GM19238 (cell line): ENCODE measurements around the gene HMX1.

Experiments
- DNase-seq: peaks from one replicate; pipeline ENCODE4 v3.0.0; 2011; ENCODE audit warnings: low spot score; ENCODE audit not compliant: insufficient read length

The HMX1 gene

DNA sequence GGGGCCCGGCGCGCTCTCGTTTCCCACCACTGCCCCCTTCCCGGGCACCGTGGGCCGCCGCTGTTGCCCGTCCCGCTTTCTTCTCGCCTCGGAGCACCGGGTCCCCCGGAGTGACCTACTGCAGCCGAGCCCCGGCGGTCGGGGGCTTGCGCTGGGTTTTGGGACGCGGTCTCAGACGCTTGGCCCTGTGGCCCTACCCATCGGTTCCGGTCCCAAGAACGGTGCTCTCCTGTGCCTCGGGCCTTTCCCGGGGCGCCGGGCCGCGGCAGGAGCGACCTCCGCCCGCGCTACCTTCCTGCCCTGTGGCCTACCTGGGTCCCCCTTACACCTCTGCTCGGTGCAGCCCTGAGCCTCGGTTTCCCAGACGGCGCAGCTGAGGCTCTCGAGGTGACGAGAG, 21.6 kb upstream of the HMX1 start:
- no peak for DNase-seq

DNA sequence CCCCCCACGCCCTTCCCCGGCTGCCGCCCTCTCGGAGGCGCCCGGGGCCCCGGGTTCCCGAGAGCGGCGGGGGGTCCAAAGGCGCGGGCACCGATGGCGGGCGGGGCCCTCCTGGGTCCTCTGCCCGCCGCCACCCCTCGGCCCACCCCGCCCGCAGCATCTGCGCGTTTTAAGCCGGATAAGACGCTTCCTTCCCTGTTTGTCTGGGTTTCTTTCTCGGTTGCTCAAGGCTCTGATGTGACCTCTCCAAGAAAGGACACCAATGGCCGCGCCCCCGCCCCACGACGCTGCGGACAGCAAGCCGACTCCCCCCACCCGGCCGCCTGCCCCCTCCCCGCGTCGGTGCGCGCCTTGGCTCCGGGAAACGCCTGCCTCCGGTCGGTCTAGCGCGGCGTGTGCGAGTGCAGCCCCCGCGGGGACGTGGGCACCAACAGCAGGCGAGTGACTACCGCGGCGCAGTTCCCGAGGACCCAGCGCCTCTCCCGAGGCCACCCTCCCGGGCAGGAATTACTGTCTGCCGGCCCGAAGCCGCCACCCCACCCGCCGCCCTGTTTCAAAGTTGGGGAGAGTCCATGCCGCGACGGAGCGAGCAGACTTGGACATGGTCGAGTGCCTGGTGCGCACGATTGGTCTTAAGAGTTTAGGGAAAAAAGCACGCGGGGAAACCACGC, 21.1 kb upstream of the HMX1 start:
- DNase-seq: no peak

DNA sequence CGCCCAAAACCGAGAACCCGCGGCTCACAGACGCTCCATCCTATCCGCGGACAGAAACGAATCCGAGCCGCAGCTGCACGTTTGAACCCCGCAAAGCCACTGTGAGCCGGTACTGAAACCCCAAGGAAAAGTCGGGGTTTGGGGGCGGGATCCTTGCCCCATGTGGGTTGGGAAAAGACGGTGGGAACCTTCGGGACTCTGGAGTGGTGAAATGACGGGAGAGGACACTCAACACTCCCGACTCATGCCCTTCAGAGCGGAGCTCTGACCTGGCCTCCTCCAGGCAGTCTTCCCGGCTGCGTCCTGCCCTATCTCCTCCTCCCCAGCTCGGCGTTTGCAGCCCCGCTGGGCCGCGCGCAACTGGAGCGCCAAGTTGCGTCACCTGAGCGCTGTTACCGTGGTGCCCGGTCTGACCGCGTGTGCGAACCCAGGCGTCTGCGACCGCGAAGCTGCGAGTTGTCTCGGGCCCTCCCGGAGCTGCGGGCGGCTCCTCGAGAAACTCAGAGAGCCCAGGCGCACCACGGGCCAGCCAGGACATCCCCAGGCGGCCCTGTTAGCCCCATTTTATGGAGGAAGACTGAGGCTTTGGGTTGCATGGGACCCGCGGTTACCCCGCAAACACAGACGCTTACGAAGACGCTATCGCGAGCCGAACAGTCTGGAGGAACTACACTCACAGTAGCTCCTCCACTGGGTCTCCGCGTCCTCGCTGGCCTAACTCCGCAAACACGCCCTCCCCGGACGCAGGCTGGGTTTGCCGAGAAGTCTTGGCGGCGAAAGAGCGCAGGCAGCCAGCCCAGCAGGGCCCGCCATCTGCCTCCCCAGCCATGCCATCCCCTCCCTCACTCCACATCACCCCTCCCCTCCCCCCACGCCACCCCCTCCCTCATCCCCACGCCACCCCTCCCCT, 20.3 kb upstream of the HMX1 start:
- DNase-seq: no peak

DNA sequence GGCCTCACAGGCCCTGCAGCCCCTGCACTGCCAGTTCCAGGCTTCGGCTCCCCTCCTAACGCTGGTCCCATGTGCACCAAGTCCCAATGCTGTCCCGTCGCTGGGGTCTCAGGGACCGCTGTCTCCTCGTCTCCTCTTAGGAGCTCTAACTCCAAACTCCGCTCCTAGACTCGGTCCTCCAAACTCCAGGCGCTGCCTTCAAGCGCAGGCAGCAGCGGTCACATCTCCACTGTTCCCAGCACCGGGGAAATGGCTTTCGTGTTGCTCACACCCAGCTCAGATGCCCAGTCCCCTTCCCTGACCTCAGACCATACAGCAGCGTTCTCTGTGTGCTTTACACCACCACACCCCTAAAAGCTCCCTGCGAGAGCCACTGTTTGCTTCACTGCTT, 19.6 kb upstream of the HMX1 start:
- DNase-seq: no peak

DNA sequence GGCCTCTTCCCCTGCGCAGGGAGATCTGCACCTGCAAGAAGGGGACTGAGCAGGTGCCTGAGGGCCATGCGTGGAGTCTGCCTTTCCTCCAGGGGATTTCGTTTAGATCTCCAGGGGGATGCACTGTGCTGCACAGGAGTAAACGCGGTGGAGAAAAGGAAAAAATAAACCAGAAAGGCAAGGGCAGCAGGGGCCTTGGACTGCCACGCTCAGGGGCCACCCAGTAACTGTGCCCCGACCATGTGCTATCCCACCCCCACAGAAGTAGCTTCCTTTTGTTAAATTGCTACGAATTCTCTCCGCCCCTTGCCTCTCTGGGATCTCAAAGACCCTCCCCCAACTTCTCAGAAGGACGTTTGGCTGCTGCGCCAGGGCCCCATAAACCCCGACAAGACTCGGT, 17.2 kb upstream of the HMX1 start:
- no peak for DNase-seq

DNA sequence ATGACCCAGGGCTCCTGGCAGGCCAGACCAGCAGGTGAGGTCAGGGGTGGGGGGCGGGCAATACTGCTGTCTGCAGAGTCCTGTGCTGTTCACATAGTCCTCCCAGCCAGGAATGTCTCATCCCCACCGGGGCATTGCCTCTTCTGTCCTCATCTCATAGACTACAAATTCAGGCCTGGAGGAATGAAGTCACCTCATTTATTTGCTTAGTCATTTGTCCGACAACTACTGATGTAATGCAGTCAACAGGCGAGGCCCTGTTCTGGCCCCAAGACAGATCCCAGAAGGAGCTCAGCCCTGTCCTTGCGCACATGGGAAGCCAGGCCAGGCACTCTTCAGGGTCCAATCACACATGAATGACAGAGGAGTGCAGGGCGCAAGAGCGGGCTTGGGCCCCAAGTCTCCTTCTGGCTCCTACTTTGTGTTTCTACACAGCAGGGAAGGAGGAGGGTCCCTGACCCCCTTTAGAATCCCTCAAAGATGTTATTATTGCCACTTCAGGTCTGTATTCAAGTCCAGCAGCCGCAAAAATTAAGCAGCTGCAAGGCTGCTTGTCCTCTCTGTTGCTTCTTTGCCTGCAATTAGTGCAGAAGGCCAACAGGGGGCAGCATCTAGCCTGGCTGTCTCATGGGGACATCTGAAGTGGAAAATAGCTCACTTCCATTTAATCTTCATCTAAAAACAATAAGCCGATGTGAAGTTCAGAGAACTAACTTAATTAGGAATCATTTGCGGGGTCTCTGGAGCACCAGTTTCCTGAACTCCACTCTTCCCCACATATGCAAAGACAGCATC, 15.2 kb upstream of the HMX1 start:
- no peak for DNase-seq

DNA sequence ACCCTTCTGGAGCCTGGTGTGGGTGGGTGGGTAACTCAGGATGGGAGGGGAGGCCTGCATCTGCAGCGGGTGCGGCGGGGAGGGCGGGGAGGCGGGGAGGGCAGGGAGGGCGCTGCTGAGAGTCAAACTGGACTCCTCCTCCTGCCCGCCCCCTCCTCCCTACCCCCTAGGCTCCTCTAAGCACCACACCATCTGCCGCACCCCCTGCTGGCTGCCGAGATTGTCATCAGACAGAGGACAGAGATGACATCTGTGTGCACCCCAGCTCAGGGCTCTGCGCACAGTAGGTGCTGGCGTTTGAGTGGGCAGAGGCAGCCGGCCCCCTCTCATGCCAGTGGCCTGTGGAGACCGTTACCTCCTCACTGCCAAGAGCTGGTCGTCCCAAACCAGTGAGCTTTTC, 10.6 kb upstream of the HMX1 start:
- DNase-seq: no peak

DNA sequence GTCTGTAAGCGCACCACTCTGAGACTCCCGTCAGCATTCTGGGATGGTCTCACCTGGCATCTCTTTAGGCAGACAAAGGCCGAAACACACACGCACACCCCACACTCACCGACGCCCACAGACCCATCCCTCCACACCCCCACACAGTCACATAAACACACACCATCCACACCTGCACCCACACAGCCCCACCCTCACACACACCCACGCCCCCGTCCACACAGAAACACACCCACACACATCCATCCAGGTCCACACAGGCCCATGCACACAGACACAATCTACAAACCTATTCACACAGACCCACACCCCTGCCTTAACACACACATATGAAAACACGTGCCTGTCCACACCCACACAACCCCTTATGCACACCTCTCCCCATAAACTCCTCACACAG, 9.2 kb upstream of the HMX1 start:
- DNase-seq: no peak

DNA sequence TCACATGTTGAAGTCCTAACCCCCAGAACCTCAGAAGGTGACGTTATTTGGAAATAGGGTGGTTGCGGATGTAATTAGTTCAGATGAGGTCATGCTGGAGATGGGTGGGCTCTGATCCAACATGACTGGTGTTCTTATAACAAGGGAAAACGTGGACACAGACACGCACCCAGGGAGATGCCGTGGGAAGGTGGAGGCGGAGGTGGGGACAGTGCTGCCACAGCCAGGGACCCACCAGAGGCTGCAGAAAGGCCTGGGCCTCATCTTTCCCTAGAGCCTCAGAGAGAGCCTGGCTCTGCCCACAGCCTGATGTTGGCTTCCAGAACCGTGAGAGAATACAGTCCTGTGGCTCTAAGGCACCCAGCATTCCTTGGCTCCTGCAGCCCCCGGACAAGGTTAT, 7.9 kb upstream of the HMX1 start:
- DNase-seq: no peak

DNA sequence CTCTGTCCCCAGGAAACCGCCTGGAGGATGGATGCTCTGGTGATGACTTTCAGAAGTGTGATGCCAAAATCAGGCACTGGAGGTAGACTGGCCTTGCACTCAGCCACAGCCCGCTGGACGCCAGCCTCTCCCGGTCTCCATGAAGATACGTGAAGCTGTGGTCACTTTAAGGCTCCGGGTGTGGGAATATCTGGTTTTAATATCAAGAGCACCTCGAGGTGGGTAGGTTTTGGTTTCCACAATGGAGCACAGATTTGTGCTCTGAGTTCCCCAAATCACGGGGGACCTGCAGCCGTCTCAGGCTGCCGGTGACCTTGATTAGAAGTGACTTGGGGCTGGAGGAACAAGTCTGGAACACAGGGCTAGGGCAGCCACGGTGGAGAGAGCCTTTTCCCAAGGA, 6.8 kb upstream of the HMX1 start:
- no peak for DNase-seq

DNA sequence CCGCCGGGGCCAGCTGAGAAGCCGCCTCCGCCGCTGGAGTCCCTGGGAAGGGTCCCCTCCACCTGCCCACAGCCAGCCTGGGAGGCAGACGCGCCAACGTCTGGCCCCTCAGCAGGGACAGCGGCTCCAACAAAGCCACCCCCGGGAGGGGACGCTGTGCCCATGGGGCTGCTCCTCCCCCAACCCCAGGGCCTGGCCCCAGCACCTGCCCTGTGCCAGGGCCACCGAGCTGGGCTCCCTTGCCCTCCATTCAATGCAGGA, 6.1 kb upstream of the HMX1 start:
- DNase-seq: no peak

DNA sequence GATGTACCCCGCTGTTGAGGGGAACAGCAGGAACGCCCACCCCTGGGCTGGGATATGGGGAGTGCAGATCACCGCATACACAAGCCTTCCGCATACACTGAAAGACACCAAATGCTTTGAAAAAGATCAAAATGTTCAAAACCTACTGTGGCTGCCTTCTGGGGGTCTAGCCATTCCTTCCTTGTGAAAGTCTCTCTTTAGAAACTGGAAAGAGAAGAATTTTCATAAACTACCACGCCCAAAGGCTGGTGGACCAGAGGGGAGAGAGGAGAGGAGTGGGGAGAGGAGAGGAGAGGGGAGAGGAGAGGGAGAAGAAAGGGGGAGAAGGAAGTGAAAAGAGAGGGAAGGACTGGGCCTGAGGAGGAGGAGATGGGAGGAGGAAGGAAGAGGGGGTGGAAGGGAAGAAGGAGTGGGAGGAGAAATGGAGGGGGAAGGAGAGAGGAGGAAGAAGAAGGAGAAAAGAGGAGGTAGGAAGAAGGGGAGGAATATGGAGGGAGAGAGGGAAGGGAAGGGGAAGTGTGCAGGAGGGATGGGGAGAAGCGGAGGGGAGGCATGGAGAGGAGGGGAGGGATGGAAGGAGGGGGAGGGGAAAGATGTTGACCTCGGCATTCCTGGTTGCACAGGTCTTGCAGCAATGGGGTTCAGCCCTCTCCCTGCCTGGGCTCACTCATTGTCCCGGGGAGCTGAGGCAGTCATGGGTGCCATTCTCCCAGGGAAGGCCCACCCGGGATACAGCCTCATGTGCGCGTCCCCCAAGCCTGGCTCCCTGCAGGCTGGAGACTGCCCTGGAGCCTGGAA, 5.5 kb upstream of the HMX1 start:
- no peak for DNase-seq

DNA sequence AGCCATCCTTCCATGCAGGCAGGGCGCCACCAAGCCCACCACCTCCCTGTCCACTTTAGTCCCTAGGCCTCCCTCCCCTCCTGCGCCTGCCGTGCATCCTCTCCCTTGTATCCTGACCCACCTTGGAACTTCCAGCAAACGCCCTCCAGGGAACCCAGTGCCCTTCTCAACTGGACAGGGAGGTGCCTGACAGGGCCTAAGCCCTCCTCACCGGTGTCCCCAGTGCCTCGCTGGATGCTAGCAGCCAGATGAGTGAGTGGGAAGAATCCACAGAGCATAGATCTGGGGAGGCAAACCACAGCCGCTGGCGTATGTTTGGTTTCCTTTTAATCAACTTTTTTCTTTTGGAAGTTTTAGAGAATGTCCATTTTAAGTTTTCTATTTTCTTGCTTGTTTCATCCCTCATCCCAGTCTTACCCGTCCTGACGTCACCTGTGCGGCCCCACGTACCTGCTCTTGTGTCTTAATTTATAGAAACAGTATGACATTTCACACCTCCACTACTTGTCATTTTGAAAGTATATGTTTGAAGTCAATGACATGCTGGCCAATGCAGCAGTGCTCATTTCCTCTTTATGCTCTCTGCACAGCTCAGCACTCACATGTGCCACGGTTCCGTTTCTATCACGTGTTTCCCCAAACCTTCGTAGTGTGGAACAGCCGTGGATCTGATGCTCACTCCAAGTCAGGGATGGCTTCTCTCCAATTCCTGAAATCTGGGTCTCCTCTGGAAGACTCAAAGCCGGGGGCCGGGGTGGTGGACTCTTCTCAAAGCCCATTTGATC, 3.4 kb upstream of the HMX1 start:
- DNase-seq: no peak

DNA sequence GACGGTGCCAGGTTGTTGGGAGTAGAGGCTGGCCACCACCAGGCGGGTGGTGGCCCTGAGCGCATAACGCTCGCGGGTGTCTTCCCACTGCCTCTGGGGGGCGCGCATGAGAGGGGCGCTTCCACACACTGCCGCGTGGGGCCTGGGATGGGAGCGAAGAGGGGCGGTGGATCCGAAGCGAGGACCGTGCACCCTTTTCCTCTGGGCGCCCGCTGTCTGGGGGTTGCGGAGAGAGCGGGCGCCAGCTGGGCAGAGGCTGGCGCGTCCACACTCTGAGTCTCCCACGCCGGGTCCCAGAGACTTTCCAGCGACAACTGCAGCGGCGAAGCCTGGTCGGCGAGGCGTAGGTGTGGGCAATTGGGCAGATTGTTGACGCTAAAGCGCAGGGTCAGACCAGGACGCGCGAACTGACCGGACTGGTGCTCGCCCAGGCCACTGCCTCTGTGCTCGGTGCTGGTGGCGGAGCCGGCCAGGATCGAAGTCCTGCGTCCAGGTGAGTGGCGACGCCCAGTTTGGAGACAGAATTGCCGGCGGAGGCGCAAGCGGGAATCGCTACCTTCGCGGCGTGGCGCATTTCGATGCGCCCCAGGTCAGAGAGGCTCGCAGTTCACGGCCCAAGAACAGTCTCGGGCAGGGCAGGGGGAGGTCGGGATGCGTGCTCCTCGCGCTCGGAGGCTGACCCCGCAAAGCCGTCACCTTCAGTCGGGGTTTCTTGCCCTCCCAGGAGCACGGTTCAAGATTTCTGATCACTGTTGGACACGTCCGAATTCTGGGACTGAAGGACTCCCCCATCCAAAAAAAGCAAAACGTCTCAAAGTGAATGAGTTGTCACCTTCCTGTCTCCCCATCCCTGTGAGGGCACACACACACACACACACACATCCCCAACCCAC, 2.6 kb upstream of the HMX1 start:
- DNase-seq: no peak

DNA sequence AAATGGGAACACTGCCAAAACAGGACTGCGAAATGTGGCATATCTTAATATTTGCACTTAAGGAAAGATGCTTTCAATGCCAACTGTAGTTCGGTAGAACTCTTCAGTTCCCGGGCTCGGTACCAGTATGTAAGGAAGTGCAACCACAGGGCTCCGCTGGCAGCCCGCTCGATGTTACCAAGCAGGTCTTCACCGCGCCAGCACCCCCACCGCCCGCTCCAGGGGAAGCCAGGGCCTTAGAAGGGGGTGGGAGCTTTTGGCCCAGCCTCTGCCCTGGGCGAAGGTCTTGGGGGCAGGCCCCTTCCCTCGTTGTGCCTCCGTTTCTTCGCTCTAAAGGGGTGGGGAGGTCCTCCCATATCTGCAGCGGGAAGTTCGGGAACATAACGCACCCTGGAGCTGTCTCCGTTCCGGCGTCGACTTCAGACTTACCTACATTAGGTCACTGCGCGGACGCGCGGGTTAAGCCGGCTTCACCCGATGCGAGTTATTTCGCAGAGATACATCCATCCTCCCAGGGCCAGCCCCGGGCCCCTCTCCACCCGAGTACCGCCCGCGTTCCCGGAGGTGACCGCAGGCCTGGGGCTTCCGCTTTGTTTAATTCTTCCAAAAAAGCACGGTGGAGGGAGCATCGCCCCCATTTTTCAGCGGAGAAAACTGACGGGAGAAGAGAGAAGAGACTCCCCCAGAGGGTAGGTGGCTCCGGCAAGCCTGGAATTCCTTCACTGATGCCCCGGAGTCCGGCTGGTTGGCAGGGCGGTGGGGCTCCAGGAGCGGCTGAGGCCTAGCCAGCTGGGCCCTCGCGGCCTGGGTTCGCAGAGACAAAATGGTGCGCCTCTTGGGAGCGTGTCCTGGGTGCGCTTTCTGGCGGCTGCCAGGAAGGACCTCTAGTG, 1.0 kb upstream of the HMX1 start:
- DNase-seq: no peak

DNA sequence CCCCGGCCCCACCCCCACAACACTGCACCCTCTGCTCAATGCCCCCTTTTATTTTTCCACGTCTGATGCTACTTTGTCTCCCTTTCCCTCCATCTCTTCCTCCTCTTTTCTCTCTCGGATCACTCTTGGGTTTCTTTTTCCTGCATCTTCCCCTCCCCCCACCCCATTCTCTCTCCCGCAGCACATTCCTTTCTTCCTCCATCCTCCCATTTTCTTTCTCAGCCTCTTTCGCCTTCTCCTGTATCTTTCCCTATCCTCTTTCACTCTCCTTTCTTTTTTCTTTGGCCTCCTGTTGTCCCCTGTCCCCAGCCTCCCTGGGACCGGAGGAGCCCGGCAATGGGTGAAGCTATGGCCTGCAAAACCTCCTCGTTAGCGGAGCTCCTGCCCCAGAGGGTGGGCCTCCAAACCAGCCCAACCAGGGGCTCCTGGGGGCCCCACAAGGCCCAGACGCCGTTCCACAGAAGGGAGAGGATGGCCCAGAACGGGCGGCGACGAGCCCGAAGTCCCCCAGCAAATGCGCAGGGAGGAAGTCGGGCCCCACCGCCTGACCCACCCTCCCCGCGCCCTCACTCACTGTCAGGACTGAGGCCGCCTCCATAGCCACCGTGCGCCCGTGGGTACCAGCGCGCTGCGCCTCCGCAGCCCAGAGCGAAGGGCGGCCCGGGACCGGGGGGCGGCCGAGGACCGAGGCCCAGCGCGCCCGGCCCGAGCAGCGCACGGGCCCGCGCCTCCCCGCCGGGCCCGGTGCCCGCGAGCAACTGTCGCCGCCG, 807 bp downstream of the HMX1 start:
- DNase-seq: no peak

DNA sequence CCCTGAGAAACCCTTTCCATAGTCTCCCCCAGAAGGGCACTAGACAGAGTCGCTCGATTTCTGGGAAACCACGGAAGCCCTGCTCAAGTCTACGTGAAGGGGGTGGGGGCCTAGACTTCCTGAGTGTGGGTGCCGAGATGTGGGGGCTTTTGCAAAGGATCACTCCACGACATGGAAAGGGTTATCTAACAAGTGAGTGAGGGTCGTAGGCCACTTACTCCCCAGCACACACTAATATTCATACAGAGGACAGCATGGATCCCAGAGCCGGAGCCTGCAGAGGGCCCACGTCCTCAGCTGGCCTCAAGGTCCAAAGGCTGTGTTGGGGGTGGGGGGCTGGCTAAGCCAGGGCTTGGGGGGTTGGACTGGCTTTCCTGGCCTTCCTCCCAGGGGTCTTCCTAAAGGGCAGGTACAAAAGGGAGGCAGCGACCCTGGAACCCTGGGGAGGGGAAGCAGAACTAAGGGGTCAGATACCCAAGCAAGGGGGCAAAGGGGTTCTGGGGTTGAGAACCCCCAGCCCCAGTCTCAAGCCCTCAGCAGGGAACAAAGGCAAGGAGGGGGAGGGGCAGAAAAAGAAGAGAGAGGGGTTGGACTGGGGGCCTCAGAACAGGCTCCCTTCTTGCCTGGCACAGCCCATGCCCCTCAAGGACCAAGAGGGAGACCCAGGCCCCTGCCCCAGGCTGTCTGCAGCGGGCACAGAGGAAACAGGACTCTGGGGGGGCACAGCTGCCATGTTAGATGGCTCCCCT, 1.6 kb downstream of the HMX1 start:
- no peak for DNase-seq
